Thoracic aorta (tissue), 2 donors: ENCODE results near the gene TACC3. TPM values are rescaled to one million over a fixed set of nuclear protein-coding genes. Genes with fewer than 3 reads are reported as not detected.

Source experiments
- ATAC-seq: fragments of 150-250 bp; one replicate; pipeline ENCODE4 v1.8.0; 2017; ENCODE audit warnings: low read depth; ENCODE audit not compliant: insufficient number of reproducible peaks, low FRiP score
- DNase-seq: peaks from one replicate; pipeline ENCODE4 v3.0.0-alpha.2; 2020; ENCODE audit warnings: low spot score
- H3K27ac ChIP-seq, 2 donors: fragments of 200-600 bp; sonication (generic); 1 replicate in 1 of 2; 2 replicates in 1 of 2; pipeline ENCODE4 v1.5.1; 2016; ENCODE audit warnings: mild to moderate bottlenecking in 2 of 2, moderate library complexity in 2 of 2
- H3K27me3 ChIP-seq: fragments of 200-600 bp; sonication (generic); replicated peaks from 2 replicates; pipeline ENCODE4 v1.6.0; 2016; ENCODE audit warnings: mild to moderate bottlenecking; ENCODE audit not compliant: insufficient read depth
- H3K36me3 ChIP-seq: fragments of 200-600 bp; sonication (generic); one replicate; pipeline ENCODE4 v1.5.1; 2016
- H3K4me1 ChIP-seq, 2 donors: fragments of 200-600 bp; sonication (generic); 1 replicate in 1 of 2; 2 replicates in 1 of 2; pipeline versions ENCODE4 v1.5.1 to v1.6.0; 2016; ENCODE audit warnings: low read depth in 2 of 2, mild to moderate bottlenecking in 1 of 2; ENCODE audit not compliant: control insufficient read depth in 1 of 2
- H3K4me3 ChIP-seq: fragments of 200-600 bp; sonication (generic); 2 replicates; pipeline ENCODE4 v1.5.1; 2016; ENCODE audit warnings: mild to moderate bottlenecking
- H3K9me3 ChIP-seq: fragments of 200-600 bp; sonication (generic); 2 replicates; pipeline ENCODE4 v1.5.1; 2016
- total RNA-seq, 2 donors: library from RNA; depleted of rRNA; stranded (reverse); fragments of >200 nt; gene quantifications; one replicate each; pipeline versions ENCODE4 v1.1.0 to v1.2.3, GENCODE V29; 2016
- TF ChIP-seq, protein P1 (sequence below): fragments of 200-600 bp; sonication (generic); IDR thresholded peaks from one replicate; pipeline ENCODE4 v1.5.1; 2019; ENCODE audit warnings: antibody characterized with exemption

TACC3 gene
- total RNA-seq, 2 donors from 2014 or later = 6.2 to 24.5 TPM

DNA sequence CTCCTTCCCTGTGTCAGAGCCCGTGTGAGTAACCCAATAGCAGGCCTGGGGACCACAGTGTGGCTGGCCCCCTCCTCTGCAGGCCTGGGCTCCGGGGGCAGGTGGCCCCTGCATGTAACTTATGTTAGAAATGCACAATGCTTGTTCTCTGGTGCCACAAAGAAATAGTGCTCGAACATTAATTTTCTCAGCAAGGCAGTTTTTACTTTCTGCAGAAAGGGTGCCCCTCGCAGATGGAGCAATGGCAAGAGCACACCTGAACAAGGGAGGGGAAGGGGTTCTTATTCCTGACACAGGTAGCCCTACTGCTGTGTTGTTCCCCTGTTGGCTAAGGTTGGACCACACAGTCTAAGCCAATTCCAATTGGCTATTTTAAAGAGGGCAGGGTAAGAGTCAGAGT lies 17.1 kb downstream of the TACC3 start:
- Histone ChIP-seq H3K9me3 (peaks cover 9% of the 10 kb centered on the region), H3K4me1 (no peaks in the 10 kb centered on the region), H3K4me3 (no peak overlapping the region), H3K27ac (no peak overlapping the region), H3K27me3 (no peaks in the 10 kb centered on the region), H3K36me3 (peaks cover 7% of the 10 kb centered on the region)
- TF ChIP-seq, protein P1, sequence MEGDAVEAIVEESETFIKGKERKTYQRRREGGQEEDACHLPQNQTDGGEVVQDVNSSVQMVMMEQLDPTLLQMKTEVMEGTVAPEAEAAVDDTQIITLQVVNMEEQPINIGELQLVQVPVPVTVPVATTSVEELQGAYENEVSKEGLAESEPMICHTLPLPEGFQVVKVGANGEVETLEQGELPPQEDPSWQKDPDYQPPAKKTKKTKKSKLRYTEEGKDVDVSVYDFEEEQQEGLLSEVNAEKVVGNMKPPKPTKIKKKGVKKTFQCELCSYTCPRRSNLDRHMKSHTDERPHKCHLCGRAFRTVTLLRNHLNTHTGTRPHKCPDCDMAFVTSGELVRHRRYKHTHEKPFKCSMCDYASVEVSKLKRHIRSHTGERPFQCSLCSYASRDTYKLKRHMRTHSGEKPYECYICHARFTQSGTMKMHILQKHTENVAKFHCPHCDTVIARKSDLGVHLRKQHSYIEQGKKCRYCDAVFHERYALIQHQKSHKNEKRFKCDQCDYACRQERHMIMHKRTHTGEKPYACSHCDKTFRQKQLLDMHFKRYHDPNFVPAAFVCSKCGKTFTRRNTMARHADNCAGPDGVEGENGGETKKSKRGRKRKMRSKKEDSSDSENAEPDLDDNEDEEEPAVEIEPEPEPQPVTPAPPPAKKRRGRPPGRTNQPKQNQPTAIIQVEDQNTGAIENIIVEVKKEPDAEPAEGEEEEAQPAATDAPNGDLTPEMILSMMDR = no peak
- no peak for ATAC-seq
- no peak for DNase-seq

DNA sequence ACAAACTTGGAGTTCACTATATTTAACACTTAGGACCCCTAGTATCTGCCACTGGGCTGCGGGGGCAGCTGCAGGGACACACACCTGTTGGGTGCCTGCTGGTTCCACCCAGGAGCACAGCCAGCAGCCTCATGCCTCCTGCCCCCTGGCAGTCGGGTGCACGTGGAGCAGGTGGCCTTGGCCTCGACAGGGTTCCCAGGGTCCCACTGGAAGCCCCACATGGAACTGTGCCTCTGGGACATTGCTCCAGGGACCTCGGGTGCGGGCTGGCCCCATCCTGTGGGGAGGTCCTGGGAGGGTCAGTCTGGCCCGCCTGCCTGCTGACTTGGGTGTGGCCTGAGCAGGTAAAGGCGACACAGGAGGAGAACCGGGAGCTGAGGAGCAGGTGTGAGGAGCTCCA lies 18.0 kb downstream of the TACC3 start:
- TF ChIP-seq, protein P1 = no peak
- ATAC-seq = no peak
- H3K27me3 ChIP-seq = no peaks in the 10 kb centered on the region
- H3K36me3 ChIP-seq = peaks cover 7% of the 10 kb centered on the region
- no peak for DNase-seq
- no peak overlapping the region for H3K4me3 ChIP-seq
- H3K9me3 ChIP-seq = peaks cover 9% of the 10 kb centered on the region
- H3K27ac ChIP-seq = no peak overlapping the region
- H3K4me1 ChIP-seq = no peaks in the 10 kb centered on the region

DNA sequence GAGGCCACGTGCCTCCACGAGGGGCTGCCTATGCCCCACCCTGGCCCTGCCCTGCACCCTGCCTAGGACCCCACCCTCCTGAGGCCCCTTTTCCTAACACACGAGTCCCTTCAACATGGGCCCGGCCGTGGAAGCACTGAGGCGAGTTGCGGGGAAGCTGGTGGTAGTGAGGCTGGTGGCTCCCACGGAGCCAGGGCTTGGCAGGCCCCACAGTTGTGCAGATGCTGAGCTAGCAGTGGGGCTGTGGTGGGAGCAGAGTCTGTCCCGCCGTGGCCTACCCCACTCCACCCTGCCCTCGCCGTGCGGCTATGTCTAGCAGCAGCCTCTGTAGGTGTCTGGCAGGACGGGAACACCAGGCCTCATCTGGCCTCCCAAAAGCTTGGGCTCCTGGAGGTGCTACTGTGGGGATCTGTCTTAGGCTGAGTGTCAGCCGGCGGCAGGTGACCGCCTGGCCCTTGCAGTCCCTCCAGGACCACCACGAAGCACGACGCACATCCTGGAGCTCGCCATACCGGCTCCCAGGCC lies 18.8 kb downstream of the TACC3 start:
- Histone ChIP-seq H3K36me3 (peaks cover 7% of the 10 kb centered on the region), H3K9me3 (peaks cover 9% of the 10 kb centered on the region), H3K4me1 (no peaks in the 10 kb centered on the region), H3K4me3 (no peak overlapping the region), H3K27ac (no peak overlapping the region), H3K27me3 (no peaks in the 10 kb centered on the region)
- DNase-seq (no peak), ATAC-seq (no peak)
- TF ChIP-seq, protein P1 = no peak

DNA sequence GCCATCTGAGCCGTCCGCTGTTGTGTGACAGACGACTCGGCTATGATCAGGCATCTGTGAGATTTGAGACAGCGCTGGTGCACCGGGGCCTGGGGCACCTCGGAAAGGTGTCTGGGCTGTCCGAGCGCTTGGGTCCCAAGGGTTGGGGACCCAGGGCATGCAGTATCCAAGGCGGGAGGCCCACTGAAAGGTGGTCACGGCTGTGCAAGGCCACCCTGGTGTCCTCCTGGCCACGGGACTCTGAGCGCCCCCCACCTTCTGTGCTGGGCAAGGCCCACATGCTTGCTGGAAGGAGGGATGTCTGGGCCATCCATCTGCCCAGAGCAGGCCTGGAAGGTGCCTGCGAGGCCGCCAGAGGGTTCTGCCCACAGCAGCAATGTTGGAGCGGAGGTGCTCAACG lies 19.9 kb downstream of the TACC3 start:
- DNase-seq (no peak), ATAC-seq (no peak)
- TF ChIP-seq, protein P1 = no peak
- H3K36me3 ChIP-seq = peaks cover 7% of the 10 kb centered on the region
- H3K27ac ChIP-seq = no peak overlapping the region
- no peaks in the 10 kb centered on the region for H3K4me1 ChIP-seq
- H3K27me3 ChIP-seq = no peaks in the 10 kb centered on the region
- no peak overlapping the region for H3K4me3 ChIP-seq
- H3K9me3 ChIP-seq = peaks cover 9% of the 10 kb centered on the region

DNA sequence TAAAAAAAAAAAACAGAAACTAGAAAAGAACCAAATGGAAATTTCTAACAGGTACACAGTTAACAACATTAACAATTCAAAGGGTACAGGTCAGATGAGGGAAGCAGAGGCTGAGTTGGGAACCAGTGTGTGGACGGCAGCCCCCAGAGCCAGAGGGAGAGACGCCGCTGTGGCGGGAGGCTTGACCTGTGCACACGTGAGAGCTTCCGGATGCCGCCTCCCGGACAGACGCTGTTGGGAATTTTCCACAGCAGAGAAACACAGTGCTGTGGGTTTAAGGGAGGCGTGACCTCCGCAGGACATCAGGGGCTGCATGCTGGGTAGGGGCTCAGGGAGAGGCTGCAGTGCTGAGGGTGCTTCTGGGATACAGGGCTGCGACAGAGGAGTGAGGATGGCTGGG lies 22.2 kb downstream of the TACC3 start:
- Histone ChIP-seq H3K27ac (no peak overlapping the region), H3K27me3 (no peaks in the 10 kb centered on the region), H3K36me3 (no peaks in the 10 kb centered on the region), H3K4me3 (no peak overlapping the region), H3K9me3 (peaks cover under 1% of the 10 kb centered on the region), H3K4me1 (no peaks in the 10 kb centered on the region)
- no peak for DNase-seq
- no peak for ATAC-seq
- TF ChIP-seq, protein P1 = no peak
